GM21529 (cell line): ENCODE measurements around the gene FEM1B.

ENCODE experiments used
- ATAC-seq: cut with Tn5 transposase; IDR thresholded peaks from one replicate; pipeline ENCODE4 v1.9.1; 2021; ENCODE audit not compliant: unreplicated experiment

FEM1B gene

GRCh38 chr15:68284616-68285258, 7.2 kb downstream of the FEM1B start:
- no peak for ATAC-seq

GRCh38 chr15:68285259-68285980, 7.9 kb downstream of the FEM1B start:
- no peak for ATAC-seq

GRCh38 chr15:68286256-68286655, 8.7 kb downstream of the FEM1B start:
- no peak for ATAC-seq

GRCh38 chr15:68289057-68289456, 11.5 kb downstream of the FEM1B start:
- no peak for ATAC-seq

GRCh38 chr15:68289621-68290352, 12.2 kb downstream of the FEM1B start:
- ATAC-seq = no peak

- ATAC-seq = no peak
Measured at GRCh38 chr15:68290715-68291114, 13.2 kb downstream of the FEM1B start.

- ATAC-seq = no peak
Measured at GRCh38 chr15:68292157-68292781, 14.7 kb downstream of the FEM1B start.

GRCh38 chr15:68292967-68293366, 15.4 kb downstream of the FEM1B start:
- no peak for ATAC-seq

GRCh38 chr15:68295014-68295805, 17.7 kb downstream of the FEM1B start:
- no peak for ATAC-seq

- no peak for ATAC-seq
Measured at GRCh38 chr15:68298336-68298735, 20.8 kb downstream of the FEM1B start.

- peak; percentile 91 for ATAC-seq
Measured at GRCh38 chr15:68298882-68299381, 21.4 kb downstream of the FEM1B start.

- no peak for ATAC-seq
Measured at GRCh38 chr15:68299436-68299835, 21.9 kb downstream of the FEM1B start.

GRCh38 chr15:68300115-68300940, 22.8 kb downstream of the FEM1B start:
- ATAC-seq = no peak

GRCh38 chr15:68301301-68301700, 23.8 kb downstream of the FEM1B start:
- ATAC-seq = no peak

- ATAC-seq = no peak
Measured at GRCh38 chr15:68302729-68303128, 25.2 kb downstream of the FEM1B start.

GRCh38 chr15:68303134-68303533, 25.6 kb downstream of the FEM1B start:
- ATAC-seq = no peak

GRCh38 chr15:68303560-68304436, 26.3 kb downstream of the FEM1B start:
- ATAC-seq = no peak

GRCh38 chr15:68304589-68305337, 27.2 kb downstream of the FEM1B start:
- ATAC-seq = no peak
